ENCODE data around the gene JAKMIP1.

JAKMIP1 gene

DNA sequence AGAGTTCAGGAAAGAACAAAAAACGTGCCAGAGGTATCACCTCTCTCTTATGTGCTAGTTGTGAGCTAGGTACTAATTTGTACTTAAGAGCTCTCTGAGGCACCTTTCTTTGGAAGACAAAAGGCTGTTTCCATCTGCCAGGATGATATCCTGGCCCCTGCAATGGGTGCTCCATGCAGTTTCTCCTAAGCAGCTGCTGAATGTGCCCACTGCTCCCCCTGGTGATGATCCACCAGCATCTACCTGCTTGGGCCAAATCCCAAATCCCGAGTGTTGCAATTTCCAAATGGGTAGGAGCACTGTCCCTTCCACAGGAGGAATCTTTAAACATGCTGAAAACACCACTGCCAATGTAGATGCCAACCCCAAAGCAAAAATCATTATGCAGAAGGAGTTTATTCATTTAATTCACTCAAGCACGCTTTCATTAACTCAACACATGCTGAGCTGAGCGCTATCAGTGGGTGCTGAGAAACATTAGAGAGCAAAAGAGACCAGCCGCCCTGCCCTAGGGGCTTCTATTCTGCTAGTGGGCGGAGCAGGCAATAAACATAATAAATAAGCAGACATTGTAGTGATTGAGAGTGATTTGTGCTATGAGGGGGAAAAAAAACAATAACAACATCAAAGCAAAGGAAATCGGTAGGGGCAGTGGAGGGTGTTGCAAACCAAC is 112.5 kb downstream of the JAKMIP1 start:
- no peak for DNase-seq

DNA sequence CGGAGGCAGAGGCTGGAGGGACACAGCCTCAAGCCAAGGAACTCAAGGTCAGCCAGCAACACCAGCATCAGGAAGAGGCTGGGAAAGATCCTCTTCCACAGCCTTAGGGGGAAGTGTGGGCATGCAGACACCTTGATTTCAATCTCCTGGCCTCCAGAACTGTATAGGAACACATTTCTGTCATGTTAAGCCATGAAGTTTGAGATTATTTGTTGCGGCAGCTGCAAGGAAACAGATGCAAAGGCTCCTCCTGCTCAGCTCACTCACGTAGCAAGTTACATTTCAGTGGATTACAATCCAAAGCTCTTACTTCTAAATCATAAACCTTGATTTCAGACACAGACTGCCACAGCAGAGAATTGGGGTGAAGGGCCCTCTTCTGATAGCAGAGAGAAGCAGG is 113.5 kb downstream of the JAKMIP1 start:
- no peak for DNase-seq

DNA sequence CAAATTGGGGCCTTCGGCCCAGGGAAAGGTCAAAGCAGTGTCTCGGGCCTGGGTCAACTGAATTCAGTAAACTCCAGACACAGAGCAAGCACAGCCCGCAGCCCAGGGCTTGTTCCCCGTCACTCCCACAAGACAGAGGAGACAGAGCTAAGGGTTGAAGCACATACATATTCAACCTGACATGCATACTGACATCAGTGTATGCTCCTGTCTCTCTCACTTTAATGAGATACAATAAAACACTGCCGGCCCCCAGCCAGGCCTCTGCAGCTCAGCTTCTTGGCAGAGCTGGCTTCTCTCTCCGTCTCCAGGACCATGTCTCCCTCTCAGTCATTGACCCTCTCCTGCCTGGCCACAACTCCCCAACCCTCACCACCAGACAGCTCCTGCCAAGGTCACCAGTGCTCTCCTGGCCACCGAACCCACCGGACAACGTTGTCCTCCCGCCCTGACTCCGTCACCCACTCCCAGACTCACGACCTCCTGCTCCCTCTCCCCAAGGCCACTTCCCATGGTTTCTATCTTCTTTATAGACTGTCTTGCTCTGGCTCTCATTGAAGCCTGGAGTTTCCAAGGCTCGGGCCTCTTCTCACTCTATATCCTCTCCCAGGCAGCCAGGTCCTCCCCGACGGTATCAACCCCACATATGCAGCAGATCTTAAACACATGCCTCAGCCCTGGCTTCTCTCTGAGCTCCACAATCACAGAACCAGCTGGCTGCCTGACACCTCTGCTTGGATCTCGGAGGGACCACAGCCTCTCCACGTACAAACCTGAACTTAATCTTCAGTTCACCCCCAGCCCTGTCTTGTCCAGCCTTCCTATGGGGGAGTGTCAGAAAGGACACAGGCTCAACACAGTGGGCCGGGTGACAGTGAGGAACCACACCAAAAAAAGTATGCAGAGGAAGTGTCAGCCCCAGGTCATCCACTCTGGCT is 114.4 kb downstream of the JAKMIP1 start:
- DNase-seq = no peak

DNA sequence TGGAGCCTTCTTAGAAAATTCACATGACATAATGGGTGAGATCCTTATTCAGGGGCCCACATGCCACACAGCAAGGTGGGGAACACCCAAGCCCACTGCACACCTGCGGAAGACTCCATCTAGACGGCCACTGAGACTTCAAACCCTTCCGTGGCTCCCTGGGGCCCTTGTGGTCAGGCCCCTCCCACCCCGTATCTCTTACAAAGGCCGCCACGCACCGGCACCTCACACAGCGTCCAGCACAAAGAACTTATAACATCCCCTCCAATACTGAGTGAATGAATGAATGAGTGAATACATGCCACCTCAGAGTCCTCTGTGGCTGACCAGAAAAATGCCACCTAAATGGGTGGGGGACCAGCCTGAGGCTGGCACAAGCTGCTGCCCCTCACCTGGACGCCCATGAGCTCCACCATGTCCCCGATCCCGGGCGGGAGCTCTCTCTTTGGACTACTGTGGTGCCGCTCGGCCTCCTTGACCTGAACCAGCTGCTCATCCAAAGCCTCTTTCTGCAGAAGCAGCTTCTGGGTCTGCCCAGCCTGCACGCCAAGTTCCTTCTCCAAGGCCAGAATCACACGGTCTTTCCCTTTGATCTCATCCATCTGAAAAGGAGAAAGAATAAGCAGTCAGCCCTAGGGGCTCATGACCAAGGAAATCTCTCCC is 115.2 kb downstream of the JAKMIP1 start:
- DNase-seq = no peak

DNA sequence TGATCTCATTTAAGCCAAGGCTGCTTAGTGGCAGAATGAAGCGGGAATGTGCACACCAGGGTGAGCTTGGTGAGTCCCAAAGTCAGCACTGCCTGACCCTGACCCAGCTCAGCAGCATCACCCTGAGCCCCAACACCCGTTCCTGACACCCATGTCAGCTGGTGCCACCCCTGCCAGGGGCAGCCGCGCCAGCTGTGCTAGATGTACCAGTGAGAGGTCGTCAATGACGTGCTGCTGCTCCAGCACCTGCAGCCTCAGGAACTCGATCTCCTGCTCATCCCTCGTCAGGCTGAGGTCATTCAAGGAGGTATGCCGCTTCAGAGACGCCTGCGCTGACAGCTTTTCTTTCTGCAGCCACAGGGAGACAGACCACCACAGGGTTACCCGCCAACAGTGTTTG is 120.4 kb downstream of the JAKMIP1 start:
- no peak for DNase-seq

DNA sequence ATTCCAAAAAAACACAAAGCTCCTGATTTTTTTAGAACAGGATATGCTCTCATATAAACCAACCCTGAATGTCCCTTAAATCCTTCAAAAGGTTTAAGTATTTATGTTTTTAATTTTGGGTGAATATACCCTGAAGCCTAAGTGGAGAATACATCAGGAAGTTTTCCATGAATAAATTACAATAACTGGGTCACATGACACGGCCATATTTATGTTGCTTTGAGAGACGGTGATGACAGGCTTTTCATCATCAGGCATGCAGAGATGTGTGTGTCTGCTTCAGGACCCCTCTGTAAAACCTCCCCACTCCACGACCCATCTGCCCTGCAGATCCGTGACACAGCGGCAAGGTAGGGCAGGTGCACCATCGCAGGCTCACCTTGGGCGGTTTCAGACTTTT is 121.8 kb downstream of the JAKMIP1 start:
- no peak for DNase-seq

DNA sequence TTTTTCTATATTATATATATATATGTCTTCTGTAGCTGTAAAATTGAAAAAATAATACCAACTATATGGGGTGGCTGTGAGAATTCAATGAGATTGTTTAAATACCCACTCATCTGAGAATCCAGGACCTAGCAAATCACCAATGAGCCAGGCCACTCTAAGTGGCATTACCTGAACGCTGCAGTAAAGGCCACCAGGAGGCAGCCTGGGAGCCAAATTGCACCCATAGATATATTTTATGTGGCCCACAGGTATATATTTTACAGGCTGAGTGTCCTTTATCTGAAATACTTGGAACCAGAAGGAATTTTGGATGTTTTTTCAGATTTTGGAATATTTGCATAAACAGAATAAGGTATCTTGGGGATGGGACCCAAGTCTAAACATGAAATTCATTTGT is 124.0 kb downstream of the JAKMIP1 start:
- peak in 1 of 5 donors; percentile 14 for DNase-seq

DNA sequence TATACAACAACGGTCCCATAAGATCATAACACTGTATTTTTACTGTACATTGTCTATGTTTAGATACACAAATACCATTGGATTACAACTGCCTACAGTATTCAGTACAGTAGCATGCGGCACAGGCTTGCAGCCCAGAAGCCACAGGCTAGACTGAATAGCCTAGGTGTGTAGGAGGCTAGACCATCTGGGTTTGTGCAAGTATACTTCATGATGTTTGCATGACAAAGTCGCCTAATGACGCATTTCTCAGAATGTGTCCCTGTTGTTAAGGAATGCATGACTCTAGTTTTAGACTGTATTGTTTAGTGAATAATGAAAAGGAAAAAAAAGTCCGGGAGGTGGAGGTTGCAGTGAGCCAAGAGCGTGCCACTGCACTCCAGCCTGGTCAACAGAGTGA is 125.6 kb downstream of the JAKMIP1 start:
- no peak for DNase-seq

DNA sequence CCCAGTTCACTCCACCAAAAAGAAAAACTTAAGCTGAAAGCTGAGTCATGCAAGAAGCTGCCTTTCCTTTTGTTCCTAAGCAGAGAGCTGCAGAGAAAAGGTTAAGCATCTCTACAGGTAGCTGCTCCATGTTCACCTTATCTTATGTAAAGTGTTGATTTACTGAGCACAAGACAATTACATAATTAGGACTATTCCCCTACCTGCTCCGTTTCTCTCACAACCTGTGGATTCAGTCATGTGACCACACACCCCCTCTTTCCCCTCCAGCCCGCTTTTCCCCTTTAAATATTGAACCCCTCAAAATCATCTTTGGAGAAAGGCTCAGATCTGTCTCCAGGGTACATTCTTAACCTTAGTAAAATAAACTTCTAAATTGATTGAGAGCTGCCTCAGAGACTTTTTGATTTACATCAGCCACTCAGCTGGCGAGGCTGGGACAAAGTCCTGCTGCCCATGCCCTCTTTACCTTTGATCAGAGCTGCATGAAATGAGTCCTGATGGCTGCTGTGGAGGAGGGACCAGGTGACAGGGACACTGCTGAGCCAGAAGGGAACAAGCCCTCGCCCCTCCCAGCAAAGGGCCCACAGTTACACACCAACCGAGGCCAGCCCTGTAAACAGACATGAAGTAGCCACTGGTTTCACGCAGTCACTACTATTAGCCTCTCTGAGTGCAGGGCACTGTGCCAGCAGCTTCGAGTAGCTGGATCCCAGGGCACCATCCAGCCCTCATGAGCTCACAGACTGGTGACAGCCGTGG is 128.2 kb downstream of the JAKMIP1 start:
- DNase-seq = no peak

DNA sequence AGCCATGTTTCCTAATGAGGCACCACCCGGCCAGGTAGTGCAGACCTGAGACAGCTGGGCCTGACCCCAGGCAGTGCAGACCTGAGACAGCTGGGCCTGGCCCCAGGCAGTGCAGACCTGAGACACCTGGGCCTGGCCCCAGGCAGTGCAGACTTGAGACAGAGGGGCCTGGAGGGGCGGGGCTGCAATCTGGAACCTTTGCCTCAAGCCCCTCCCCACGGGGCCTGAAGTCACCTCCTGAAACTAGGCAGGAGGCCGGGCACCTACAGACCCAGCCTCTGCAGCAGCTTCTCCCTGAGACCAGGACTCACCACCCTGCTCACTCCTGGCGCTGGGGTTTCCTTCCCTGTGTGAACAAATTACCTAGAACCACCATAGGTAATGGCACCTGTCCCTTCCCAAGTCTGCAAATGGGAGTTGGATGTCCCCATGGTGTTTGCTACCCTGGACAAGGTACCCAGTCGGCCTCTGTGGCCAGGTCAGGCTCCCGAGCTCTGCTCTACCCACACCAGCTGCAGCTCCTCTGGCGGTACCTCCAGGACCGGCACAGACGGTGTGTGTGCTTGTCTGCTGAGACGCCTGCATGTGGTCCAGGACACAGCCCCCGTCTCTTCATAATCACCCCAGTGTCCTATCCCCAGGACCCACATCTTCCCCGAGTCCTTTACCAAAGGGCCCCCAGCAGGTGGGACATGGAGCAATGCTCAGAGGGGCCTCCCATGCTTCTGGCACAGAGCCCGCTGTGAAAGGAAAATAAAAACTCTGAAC is 129.0 kb downstream of the JAKMIP1 start:
- DNase-seq = no peak

DNA sequence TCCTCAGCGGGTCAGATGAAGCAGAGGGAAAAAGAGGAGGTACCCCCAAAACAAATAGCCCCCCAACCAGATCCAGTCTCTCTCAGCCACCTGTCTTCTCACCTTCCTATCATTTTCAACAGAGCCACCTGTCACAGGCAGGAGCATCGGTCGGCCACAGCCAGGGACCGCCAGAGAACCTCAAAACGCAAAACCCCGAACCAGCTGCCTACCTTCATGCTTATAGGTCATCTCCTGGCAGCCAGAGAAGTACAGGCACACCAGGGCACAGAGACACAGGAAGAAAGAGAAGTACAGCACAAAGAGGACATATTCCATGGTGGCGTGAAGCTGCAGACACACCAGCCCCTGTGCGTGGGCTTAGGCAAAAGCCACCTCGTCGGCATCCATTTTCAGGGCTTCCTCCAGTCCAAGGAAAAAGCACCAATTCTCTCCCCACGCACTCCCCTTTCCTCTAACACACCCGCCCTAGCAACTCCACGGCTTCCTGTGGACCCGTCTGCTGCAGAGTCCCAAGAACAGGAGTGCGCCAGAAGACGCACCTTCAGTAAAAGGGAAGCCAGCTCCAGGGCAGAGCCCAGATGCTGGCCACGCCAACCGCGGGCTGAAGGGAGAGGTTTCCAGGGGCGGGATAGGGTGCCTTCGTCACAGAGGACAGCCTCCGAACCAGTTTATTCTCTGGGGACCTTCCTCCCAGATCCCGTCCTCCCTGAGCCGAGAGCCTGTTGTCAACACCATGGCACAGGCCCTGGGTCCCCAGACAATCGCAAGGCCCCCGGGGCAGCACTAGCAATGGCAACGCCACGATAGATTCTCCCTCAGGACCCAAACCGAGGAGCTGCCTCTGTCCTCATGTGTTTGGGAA is 130.3 kb downstream of the JAKMIP1 start:
- no peak for DNase-seq

DNA sequence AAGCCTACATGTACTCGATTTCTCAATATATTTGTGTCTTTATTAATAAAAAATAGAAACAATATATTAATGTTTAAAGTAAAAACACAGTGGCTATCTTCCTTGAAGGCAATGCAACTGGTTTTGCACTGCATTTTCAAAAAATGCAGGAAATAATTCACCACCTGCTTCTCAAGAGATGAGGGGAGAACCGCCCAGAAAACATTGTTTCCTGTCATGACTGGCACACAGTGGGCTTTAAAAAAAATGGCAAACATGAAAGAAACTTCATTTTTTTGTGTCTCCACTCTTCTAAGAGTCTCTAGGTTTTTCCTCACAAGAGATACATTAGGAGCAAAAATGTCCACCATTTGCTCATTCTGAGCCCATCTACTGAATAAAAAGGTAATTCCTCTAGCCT is 131.4 kb downstream of the JAKMIP1 start:
- no peak for DNase-seq

DNA sequence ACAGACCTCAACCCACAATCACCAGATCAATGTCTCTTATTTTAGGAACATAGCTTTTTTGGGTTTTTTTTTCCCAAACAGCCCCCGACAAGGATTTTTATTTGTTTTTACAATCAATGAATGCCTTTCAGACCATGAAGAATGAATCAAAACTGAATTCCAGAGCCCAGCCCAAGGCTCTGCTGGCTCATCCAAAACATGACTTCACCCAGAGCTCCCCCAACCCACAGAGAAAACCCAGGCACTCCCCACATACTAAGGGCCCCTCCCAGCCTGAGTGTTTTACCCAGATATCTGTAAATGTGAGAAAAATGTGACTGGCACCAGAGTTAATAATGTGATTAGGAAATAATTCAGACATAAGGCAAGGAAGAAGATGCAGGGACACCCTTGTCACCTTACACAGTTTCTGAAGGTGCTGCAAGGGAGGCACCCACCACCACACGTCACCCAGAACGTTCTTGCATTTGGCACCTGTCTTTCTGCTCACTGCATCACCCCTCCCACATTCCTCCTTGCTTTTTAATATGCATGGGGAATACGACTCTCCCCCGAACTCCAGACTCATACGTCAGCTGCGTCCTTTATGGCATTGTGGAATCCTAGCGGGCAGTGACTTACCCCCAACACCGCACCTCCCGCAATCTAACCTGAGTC is 134.3 kb downstream of the JAKMIP1 start:
- DNase-seq = no peak

DNA sequence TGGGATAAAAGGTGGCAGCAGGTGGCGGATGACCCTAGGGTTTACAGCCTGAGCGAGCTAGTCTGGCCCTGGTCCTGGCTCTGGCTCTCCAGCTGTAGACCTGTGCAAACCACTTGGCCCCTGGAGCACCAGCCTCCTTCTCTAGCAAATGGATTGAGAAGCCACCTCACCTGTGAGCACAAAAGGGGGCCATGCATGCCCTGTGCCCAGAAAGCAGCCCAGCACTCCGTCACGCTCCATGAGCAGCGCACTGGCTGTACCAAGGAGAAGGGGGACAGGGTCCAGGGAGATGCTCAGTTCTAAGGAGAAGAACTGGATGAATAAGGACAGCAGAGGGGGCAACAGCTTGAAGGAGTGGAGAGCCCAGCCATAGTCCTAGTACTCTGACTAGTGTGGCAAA is 135.2 kb downstream of the JAKMIP1 start:
- no peak for DNase-seq

DNA sequence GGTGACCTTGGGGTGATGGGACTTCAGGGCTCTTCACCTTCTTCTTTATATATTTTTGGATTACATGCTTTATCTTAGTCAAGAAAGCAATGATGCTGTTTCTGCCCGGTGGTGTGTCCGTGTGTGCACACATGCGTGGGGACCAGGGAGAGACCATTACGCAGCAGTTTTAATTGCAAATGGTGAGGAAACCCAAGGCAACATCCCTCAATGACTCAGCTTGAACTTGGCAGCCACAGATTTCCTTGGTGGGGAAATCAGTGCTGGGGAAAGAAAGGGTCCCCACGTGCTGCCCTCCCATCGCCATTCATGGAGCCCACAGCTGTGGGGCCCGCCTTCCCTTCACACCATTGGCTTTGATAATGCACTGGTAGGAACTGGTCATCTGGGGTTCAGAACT is 136.0 kb downstream of the JAKMIP1 start:
- no peak for DNase-seq

DNA sequence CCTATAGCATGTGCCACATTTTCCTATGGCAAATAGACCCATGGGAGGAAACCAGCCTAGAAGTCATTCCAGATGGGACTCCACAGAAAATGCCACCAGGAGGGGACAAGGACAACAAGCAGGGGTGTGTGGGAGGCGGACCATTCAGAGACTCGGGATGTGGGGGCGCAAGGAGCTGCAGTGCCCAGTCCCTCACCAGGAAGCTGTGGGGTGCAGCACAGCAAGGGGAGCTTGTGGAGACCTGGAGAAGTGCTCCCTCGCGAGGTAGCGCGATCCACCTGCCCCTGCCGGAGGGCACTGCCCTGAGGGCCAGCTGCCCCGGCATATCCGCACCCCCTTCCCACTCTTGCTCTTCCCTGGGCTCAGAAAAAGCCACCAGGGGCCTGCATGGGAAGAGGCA is 136.7 kb downstream of the JAKMIP1 start:
- no peak for DNase-seq

DNA sequence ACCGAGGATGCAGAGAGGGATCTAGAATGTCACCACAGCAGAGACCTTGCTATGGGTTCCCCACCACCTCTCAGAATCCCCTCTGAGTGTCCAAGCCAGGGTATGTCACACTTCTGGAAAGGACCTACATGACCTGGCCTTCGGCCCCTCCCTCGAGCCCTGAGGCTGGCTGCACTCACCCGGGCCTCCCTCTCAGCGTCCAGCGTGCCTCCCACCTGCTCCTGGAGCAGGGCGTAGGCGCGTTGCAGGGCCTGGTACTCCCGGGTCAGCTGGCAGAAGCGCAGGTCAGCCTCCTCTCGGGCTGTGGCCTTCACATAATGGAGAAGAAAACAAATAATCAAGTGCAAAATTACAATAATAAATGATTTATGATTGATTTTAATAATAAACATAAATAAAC is 138.2 kb downstream of the JAKMIP1 start:
- no peak for DNase-seq

DNA sequence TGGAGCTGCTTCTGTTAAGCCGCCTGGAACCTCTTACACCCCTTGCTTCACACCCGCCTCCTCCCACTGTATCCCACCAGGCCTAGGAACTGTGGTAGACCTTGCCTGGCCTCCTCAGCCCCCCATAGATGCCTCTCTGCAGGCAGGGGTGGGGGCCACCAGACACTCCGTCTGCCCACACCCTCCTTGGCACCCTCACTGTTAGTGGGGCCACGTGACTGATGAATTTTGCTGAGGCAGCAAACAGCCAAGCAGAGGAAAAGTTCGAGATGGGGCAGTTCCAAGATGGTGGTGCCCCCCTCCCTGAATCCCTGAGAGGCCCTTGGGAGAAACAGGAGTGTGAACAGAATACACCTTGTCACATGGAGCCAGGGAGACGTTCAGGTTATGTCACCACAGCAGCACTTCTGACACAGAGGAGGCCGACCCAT is 141.0 kb downstream of the JAKMIP1 start:
- no peak for DNase-seq

DNA sequence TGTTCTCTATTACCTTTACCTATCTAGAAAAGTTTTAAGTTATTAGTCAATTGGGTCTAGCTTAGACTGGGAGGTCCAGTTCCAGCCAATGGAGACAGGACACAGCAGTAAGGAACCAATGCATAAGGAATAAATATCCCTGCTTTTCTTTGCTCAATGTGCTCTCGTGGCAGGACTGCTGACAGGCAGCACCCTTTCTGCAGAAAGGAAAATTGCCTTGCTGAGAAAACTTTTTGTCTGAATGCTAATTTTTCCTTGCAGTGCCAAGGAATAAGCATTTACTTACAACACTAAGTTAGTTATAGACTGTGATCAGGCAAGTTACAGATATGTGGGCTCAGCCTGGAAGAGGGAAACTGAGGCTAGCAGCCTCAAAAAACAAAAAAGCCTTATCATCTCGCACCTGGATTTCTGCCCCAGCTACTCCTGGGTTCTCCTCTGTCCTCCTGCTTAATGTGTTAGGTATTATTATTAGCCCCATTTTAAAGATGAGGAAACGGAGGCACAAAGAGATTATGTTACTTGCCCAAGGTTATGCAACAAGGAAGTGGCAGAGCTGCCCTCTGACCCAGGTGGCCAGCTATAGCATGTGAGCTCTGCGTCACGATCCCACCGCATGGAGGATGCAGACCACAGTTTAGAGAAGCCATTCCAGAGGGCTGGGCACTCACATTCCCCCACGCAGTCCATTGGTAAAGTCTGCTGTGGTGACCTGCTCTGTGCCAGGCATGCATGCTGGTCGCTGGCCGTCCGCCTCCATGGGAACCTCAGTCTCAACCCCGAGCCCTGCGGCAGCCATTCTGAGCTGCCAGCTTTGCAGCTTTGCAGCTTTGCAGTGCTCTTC is 141.6 kb downstream of the JAKMIP1 start:
- DNase-seq = no peak

Measured in T-helper 1 cell (primary cell).